SJSA1 (cell line): Measurements from ENCODE around the gene OGFR. TPM values are rescaled to one million over a fixed set of nuclear protein-coding genes. Genes with fewer than 3 reads are reported as not detected.
"Not testable (repeated sequence)": the region's sequence is repeated elsewhere in the genome, so short reads cannot be mapped to it uniquely, and the experiment has no call there.

ENCODE experiments used
- DNase-seq, 2 experiments: peaks; one replicate each; pipeline ENCODE4 v3.0.0-alpha.2; 2015 to 2020; ENCODE audit warnings: low spot score in 2 of 2, low read depth in 1 of 2
- H3K27ac ChIP-seq: fragments of 250-450 bp; sonication (Bioruptor Pico); 2 replicates; pipeline ENCODE4 v1.5.1; 2020; ENCODE audit warnings: mild to moderate bottlenecking, moderate library complexity
- H3K27me3 ChIP-seq: fragments of 250-450 bp; sonication (Bioruptor Pico); replicated peaks from 2 replicates; pipeline ENCODE4 v1.5.1; 2020; ENCODE audit warnings: mild to moderate bottlenecking, moderate library complexity
- H3K36me3 ChIP-seq: fragments of 250-450 bp; sonication (Bioruptor Pico); 2 replicates; pipeline ENCODE4 v1.5.1; 2020; ENCODE audit warnings: mild to moderate bottlenecking
- H3K4me1 ChIP-seq: fragments of 250-450 bp; sonication (Bioruptor Pico); replicated peaks from 2 replicates; pipeline ENCODE4 v1.6.1; 2021; ENCODE audit warnings: mild to moderate bottlenecking
- H3K4me3 ChIP-seq: fragments of 250-450 bp; sonication (Bioruptor Pico); 2 replicates; pipeline ENCODE4 v1.5.1; 2020; ENCODE audit warnings: mild to moderate bottlenecking
- H3K9me3 ChIP-seq: fragments of 250-450 bp; sonication (Bioruptor Pico); replicated peaks from 2 replicates; pipeline ENCODE4 v1.5.1; 2020; ENCODE audit warnings: mild to moderate bottlenecking
- total RNA-seq: library from RNA; depleted of rRNA; stranded (reverse); fragments of >200 nt; shearing (Covaris generic); gene quantifications from 2 replicates; pipeline ENCODE4 v1.2.3, GENCODE V29; 2014

The OGFR gene
- total RNA-seq, 1 experiment from 2014 or later: 59.2 TPM

GRCh38 chr20:62839261-62839660 is 34.6 kb downstream of the OGFR start:
- Histone ChIP-seq H3K4me1 (0 out of 2 replicates have a peak, but pooled peaks cover 4% of the 10 kb centered on the region), H3K36me3 (no peaks in the 10 kb centered on the region), H3K9me3 (no peaks in the 10 kb centered on the region), H3K27me3 (no peaks in the 10 kb centered on the region; the same call in 1 of the 2 replicates), H3K4me3 (no peak overlapping the region), H3K27ac (no peak overlapping the region)
- DNase-seq: no peak

- Histone ChIP-seq H3K9me3 (no peaks in the 10 kb centered on the region), H3K36me3 (no peaks in the 10 kb centered on the region), H3K4me1 (0 out of 2 replicates have a peak, but pooled peaks cover 4% of the 10 kb centered on the region), H3K27me3 (no peaks in the 10 kb centered on the region; the same call in 1 of the 2 replicates), H3K27ac (no peak overlapping the region), H3K4me3 (no peak overlapping the region)
- peak in 1 of 2 experiments; percentile 39 for DNase-seq
Measured at GRCh38 chr20:62839816-62840215, 35.2 kb downstream of the OGFR start.

GRCh38 chr20:62840244-62841197 is 35.9 kb downstream of the OGFR start:
- H3K27me3 ChIP-seq: no peaks in the 10 kb centered on the region; the same call in 1 of the 2 replicates
- H3K36me3 ChIP-seq: 0 out of 2 replicates have a peak, but pooled peaks cover under 1% of the 10 kb centered on the region
- H3K27ac ChIP-seq: no peak overlapping the region
- 0 out of 2 replicates have a peak, but pooled peaks cover 4% of the 10 kb centered on the region for H3K4me1 ChIP-seq
- H3K4me3 ChIP-seq: no peak overlapping the region
- no peaks in the 10 kb centered on the region for H3K9me3 ChIP-seq
- no peak for DNase-seq

- Histone ChIP-seq H3K4me1 (0 out of 2 replicates have a peak, but pooled peaks cover 4% of the 10 kb centered on the region), H3K27me3 (no peaks in the 10 kb centered on the region), H3K27ac (no peak overlapping the region), H3K36me3 (0 out of 2 replicates have a peak, but pooled peaks cover 5% of the 10 kb centered on the region), H3K4me3 (no peak overlapping the region), H3K9me3 (no peaks in the 10 kb centered on the region)
- no peak for DNase-seq
Measured at GRCh38 chr20:62841705-62842212, 37.1 kb downstream of the OGFR start.

GRCh38 chr20:62843656-62844055 is 39.0 kb downstream of the OGFR start:
- Histone ChIP-seq H3K9me3 (no peaks in the 10 kb centered on the region), H3K4me3 (no peak overlapping the region), H3K36me3 (0 out of 2 replicates have a peak, but pooled peaks cover 5% of the 10 kb centered on the region), H3K4me1 (0 out of 2 replicates have a peak, but pooled peaks cover 4% of the 10 kb centered on the region), H3K27ac (no peak overlapping the region), H3K27me3 (no peaks in the 10 kb centered on the region)
- no peak for DNase-seq

GRCh38 chr20:62844182-62844581 is 39.5 kb downstream of the OGFR start:
- DNase-seq: no peak
- Histone ChIP-seq H3K36me3 (0 out of 2 replicates have a peak, but pooled peaks cover 5% of the 10 kb centered on the region), H3K4me1 (0 out of 2 replicates have a peak, but pooled peaks cover 4% of the 10 kb centered on the region), H3K4me3 (no peak overlapping the region), H3K27me3 (no peaks in the 10 kb centered on the region), H3K27ac (no peak overlapping the region), H3K9me3 (no peaks in the 10 kb centered on the region)

GRCh38 chr20:62845416-62846160 is 41.0 kb downstream of the OGFR start:
- no peak overlapping the region for H3K27ac ChIP-seq
- peaks cover 6% of the 10 kb centered on the region for H3K36me3 ChIP-seq
- H3K4me1 ChIP-seq: 0 out of 2 replicates have a peak, but pooled peaks cover 4% of the 10 kb centered on the region
- H3K27me3 ChIP-seq: no peaks in the 10 kb centered on the region
- no peak overlapping the region for H3K4me3 ChIP-seq
- H3K9me3 ChIP-seq: no peaks in the 10 kb centered on the region
- DNase-seq: no peak

- DNase-seq: no peak
- Histone ChIP-seq H3K27ac (no peak overlapping the region), H3K4me3 (no peak overlapping the region), H3K4me1 (0 out of 2 replicates have a peak, but pooled peaks cover 4% of the 10 kb centered on the region), H3K9me3 (no peaks in the 10 kb centered on the region), H3K36me3 (peaks cover 11% of the 10 kb centered on the region), H3K27me3 (no peaks in the 10 kb centered on the region)
Measured at GRCh38 chr20:62846166-62846890, 41.7 kb downstream of the OGFR start.

GRCh38 chr20:62848917-62849316 is 44.3 kb downstream of the OGFR start:
- not testable (repeated sequence) for H3K27ac ChIP-seq, H3K27me3 ChIP-seq, H3K9me3 ChIP-seq, DNase-seq, H3K4me3 ChIP-seq, H3K4me1 ChIP-seq
- peaks cover 30% of the 10 kb centered on the region for H3K36me3 ChIP-seq

- H3K27me3 ChIP-seq: no peaks in the 10 kb centered on the region
- H3K4me3 ChIP-seq: no peak overlapping the region
- no peaks in the 10 kb centered on the region for H3K4me1 ChIP-seq
- peaks cover 35% of the 10 kb centered on the region for H3K36me3 ChIP-seq
- no peaks in the 10 kb centered on the region for H3K9me3 ChIP-seq
- no peak for DNase-seq
- no peak overlapping the region for H3K27ac ChIP-seq
Measured at GRCh38 chr20:62849431-62849830, 44.8 kb downstream of the OGFR start.

- no peak for DNase-seq
- no peaks in the 10 kb centered on the region for H3K4me1 ChIP-seq
- H3K27me3 ChIP-seq: no peaks in the 10 kb centered on the region
- no peaks in the 10 kb centered on the region for H3K9me3 ChIP-seq
- H3K27ac ChIP-seq: no peak overlapping the region
- no peak overlapping the region for H3K4me3 ChIP-seq
- H3K36me3 ChIP-seq: peaks cover 45% of the 10 kb centered on the region
Measured at GRCh38 chr20:62850333-62850974, 45.8 kb downstream of the OGFR start.

- no peaks in the 10 kb centered on the region for H3K27me3 ChIP-seq
- H3K27ac ChIP-seq: no peak overlapping the region
- peaks cover 49% of the 10 kb centered on the region for H3K36me3 ChIP-seq
- no peaks in the 10 kb centered on the region for H3K9me3 ChIP-seq
- H3K4me1 ChIP-seq: no peaks in the 10 kb centered on the region
- no peak overlapping the region for H3K4me3 ChIP-seq
- DNase-seq: no peak
Measured at GRCh38 chr20:62852196-62852595, 47.6 kb downstream of the OGFR start.
